Measurements from ENCODE around the gene SPC24.
"Not testable (repeated sequence)": the region's sequence is repeated elsewhere in the genome, so short reads cannot be mapped to it uniquely, and the experiment has no call there.

SPC24 gene

GRCh38 chr19:11116507-11116906, 39.1 kb downstream of the SPC24 start:
- no peak for DNase-seq

- no peak for DNase-seq
Observed at GRCh38 chr19:11115895-11116446, 39.6 kb downstream of the SPC24 start.

GRCh38 chr19:11115042-11115441, 40.5 kb downstream of the SPC24 start:
- no peak for DNase-seq

- no peak for DNase-seq
Observed at GRCh38 chr19:11113140-11113708, 42.4 kb downstream of the SPC24 start.

GRCh38 chr19:11111771-11112144, 43.8 kb downstream of the SPC24 start:
- DNase-seq, result no peak

- no peak for DNase-seq
Observed at GRCh38 chr19:11111117-11111770, 44.3 kb downstream of the SPC24 start.

- DNase-seq, result no peak
Observed at GRCh38 chr19:11108746-11109145, 46.8 kb downstream of the SPC24 start.

GRCh38 chr19:11106477-11106876, 49.1 kb downstream of the SPC24 start:
- DNase-seq, result no peak

GRCh38 chr19:11105014-11105636, 50.5 kb downstream of the SPC24 start:
- no peak for DNase-seq

- DNase-seq, result not testable (repeated sequence)
Observed at GRCh38 chr19:11103667-11104066, 51.9 kb downstream of the SPC24 start.

GRCh38 chr19:11102944-11103343, 52.6 kb downstream of the SPC24 start:
- no peak for DNase-seq

- no peak for DNase-seq
Observed at GRCh38 chr19:11101057-11101456, 54.5 kb downstream of the SPC24 start.

- no peak for DNase-seq
Observed at GRCh38 chr19:11100049-11100448, 55.5 kb downstream of the SPC24 start.

GRCh38 chr19:11098861-11099260, 56.7 kb downstream of the SPC24 start:
- DNase-seq, result no peak

GRCh38 chr19:11098327-11098726, 57.3 kb downstream of the SPC24 start:
- DNase-seq, result no peak

GRCh38 chr19:11097367-11097766, 58.2 kb downstream of the SPC24 start:
- DNase-seq, result not testable (repeated sequence)

GRCh38 chr19:11096210-11096841, 59.3 kb downstream of the SPC24 start:
- DNase-seq, result no peak
